Ammon's horn (tissue), 1 donor: ENCODE measurements around the gene FOXD2.

Experiments used
- DNase-seq: peaks from one replicate; pipeline ENCODE4 v3.0.0-alpha.2; 2016; ENCODE audit warnings: low spot score

FOXD2 gene

GRCh38 chr1:47437447-47438164 is at the start of gene FOXD2:
Gene FOXD2, plus strand, starts transcription at chr1:47438044. Its CDS starts 92 bp downstream, at chr1:47438136.
- DNase-seq, result peak; percentile 69

DNA sequence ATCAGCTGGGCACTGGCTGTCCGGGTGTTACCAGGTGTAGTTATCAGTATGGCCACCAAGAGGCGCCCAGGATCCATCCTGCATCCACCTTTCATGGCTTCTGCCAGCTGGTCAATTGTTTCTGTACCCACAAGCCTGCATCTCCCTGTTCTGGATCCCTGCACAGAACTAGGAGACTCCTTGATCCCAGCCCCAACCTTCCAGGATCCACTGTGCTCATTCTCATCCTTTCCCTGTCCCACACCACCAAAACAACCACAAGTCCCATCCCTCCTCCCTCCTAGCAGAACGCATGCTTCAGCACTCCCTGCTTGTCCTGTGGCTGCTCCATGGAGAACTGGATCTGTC is 49.0 kb upstream of the FOXD2 start:
- DNase-seq, result peak; percentile 60

GRCh38 chr1:47389731-47390130 is 48.1 kb upstream of the FOXD2 start:
- DNase-seq, result no peak

DNA sequence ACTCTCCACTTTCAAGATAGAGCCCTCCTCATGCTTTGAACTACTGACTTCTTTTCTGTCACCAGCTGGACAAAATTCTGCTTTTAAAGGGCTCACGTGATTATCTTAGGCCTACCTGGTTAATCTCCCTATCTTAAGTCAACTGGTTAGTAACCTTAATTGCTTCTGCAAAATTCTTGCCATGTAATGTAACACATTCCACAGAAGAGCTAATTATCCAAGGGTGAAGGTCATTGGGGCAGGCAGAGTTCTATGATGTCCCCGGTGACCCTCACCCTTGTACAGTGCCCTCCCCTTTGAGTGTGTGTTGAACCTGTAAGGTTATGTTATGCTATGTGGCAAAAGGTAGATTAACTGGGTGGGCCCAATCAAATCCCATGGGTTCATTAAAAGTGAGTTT is 47.0 kb upstream of the FOXD2 start:
- no peak for DNase-seq

DNA sequence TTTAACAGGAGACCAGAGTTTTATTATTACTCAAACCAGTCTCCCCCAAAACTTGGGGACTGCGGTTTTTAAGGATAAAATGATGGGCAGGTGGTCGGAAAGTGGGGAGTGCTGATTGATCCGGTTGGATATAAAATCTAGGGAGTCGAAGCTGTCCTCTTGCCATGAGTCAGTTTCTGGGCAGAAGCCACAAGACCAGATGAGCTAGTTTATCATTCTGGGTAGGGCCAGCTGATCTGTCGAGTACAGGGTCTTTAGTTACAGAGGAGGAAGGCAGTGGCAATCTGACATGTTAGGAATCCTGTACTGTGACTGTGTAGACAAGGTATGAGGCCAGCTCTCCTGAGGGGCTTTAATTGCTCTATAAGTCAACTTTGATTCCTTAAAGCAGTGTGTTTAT is 44.7 kb upstream of the FOXD2 start:
- no peak for DNase-seq

DNA sequence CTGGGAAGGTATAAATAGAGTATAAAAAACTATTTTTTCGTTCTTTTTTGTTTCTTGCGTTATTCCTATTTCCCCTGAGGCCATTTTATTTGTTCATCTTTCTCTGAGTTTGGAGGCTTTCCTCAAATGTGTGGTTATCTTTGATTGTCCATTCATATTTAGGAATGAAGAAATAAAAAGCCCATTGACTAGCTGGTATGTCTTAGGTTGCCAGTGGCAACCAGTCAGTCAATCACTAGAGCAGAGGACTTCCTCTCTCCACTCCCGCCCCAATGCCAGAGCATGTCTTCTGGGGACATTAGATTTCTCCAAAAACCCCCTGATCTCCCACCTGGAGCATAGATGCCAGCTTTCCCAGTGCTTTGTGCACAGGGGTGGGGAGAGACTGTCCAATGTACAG is 42.4 kb upstream of the FOXD2 start:
- DNase-seq, result no peak

GRCh38 chr1:47396671-47397196 is 41.1 kb upstream of the FOXD2 start:
- no peak for DNase-seq

DNA sequence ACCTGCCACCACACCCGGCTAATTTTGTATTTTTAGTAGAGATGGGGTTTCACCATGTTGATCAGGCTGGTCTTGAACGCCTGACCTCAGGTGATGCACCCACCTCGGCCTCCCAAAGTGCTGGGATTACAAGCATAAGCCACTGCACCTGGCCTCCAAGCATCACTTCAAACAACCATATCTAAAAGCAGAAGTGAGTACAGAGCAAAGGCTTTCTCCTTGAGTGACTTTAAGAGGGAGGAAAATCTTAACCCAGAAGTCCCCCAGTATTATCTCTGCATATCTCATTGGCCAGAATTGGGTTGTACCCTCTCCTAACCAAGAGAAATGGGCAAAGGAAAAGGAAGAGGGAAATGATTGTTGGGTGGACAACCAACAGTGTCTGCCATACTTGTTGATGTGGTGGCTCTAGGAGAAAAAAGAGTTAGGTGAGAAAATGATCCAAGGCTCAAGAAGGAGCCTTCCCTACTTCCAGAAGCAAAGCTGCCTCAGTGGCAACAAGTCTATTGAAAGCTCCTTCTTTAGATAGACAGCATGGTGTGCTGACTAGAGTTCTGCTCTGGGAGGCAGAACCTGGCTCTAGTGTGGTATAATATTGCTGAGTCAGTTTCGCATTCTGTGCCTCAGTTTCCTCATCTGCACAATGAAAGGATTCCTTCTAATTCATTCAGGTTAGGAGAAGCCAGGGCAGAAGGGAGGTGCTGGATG is 38.6 kb upstream of the FOXD2 start:
- DNase-seq, result no peak

DNA sequence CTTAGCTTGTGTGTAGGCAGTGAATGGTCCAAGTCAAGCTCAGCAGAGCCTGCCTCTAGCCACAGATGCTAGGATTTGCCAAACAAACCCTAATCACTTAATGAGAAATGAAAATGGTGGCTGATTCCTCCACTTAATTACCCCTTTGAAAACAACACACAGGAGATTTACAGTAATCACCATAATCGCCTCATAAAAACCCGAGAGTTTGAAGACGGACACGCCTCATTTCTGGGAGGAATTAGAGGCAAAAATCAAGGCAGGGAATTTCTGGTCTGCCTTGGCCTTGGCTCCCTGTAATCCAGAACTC is 38.0 kb upstream of the FOXD2 start:
- no peak for DNase-seq

GRCh38 chr1:47401761-47402160 is 36.1 kb upstream of the FOXD2 start:
- DNase-seq, result no peak

DNA sequence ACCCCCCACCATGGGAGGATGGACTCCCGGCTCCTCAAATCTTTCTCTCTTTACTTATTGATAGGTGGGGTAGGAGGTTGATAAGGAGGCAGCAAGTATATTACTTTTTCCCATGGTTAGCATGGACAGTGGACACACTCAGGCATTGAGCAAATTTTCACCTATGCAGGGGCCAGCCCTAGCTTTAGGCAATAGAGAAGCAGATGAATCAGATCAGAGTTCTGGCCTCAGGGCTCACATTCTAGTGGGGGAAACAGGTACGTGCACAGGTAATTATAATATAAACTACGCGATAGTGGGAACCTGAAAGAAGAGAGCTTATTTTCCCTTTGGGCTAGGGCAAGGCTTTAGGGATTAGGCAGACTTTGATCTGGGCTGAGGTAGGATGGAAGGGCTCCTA is 35.3 kb upstream of the FOXD2 start:
- DNase-seq, result no peak

DNA sequence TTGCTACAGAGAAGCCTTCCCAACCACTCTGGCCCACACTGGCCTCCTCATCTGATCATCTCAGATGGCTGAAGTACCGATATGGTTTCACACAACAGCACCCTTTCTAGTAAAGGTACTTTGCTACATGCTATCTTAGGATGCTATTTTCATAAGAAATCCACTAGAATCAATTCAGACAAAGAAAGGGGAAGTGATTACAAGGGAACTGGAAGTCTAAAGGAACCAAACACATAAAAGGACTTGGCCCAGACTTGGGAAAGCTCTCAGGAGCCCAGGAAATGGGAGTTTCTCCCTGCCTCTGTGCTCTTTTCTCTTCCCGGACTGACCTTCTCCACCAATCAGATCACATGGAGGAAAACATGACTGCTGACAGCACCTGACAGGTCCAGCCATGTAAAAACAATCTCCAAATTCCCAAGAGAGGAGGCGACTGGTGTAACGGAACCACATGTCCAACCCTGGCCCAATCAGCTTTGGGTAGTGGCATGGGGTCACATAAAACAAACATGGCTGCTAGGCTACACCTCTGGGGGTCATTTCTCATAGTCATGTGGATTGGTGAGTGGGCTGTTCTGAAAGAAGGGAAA is 34.4 kb upstream of the FOXD2 start:
- no peak for DNase-seq

DNA sequence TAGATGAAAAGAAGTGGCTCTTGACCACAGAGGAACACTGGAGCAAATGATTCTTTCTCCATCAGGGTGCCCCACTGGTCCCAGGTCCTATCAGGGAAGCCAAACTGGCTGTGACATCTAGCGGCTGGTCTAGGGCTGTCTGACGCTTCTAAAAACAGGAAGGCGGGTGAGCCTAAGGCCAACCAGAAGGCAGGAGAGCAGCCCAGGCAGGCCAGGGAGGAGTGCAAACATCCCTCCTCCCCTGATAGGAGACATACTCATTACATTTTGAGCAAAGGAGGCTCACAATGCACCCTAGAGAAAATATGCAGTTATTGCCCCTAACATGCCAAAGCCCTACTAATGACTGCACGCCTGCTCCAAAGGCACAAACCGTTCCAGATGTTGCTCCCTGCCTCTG is 32.1 kb upstream of the FOXD2 start:
- no peak for DNase-seq

GRCh38 chr1:47406966-47407365 is 30.9 kb upstream of the FOXD2 start:
- no peak for DNase-seq

DNA sequence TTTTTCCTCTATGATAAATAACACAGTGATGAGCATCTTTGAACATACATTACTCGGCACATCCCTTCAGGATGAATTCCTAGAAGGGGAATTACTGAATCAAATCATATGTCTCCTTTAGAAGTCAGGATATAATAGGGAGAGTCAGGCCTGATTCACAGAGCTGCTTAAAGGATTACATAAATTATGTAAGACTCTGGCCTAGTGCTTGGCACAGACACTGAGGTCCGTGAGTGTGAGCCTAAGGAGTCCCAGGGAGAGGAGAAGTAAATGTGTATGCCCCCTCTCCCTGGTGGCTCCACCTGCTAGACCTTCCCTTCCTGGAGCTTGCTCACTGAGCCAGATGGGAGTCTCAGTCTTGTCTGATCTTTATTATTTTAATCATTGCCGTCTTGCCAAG is 30.4 kb upstream of the FOXD2 start:
- DNase-seq, result no peak

- no peak for DNase-seq
Observed at GRCh38 chr1:47409311-47410067, 28.4 kb upstream of the FOXD2 start.

- DNase-seq, result no peak
Observed at GRCh38 chr1:47410068-47410455, 27.8 kb upstream of the FOXD2 start.

- DNase-seq, result no peak
Observed at GRCh38 chr1:47411436-47411835, 26.4 kb upstream of the FOXD2 start.

GRCh38 chr1:47412437-47412836 is 25.4 kb upstream of the FOXD2 start:
- DNase-seq, result no peak

DNA sequence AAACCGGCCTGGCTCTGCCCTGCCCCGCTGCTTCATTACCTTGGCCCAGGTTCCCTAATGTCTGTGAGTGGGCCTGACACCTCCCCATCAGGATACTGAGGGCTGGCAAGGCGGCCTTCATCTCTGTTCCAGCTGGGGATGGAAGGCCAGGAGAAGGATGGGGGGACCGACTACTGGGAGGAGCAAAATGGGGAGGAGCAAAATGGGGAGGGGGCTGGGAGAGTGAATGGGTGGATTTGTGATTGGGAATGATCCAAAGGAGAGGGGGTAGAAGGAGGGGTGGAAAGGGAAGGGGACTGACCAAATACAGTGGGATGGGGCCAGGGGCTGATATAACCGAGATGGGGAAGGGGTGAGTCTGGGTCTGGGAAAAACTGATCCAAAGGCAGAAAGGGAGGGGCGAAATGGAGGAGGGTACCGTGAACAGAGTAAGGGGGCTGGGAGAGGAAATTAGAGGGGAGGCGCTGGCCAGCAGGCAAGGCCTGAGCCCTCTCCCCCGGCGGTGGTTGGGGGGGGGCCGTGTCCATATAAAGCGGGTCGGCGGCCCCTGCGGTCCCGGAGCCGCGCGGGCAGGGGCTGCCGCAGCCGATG is 22.0 kb upstream of the FOXD2 start, which contains the start of gene FOXE3:
Gene FOXE3, plus strand, starts transcription at position 558 of the 591 bp plus-strand sequence. Its CDS starts 31 bp downstream, at position 589.
- DNase-seq, result no peak

- DNase-seq, result no peak
Observed at GRCh38 chr1:47416319-47417169, 21.3 kb upstream of the FOXD2 start.
